ENCODE data around the gene TRIM39.

GRCh38 chr6:30322527-30323501 is 3.9 kb upstream of the TRIM39 start:
- TF ChIP-seq CTCF (IDR thresholded peaks at IDR 0.05 in 4 of 5, conservative IDR thresholded peaks at IDR 0.05 in 1 of 5) (no peak), POLR2A (IDR thresholded peaks at IDR 0.05) (no peak)
